ENCODE data around the gene PSAT1. TPM values are rescaled to one million over a fixed set of nuclear protein-coding genes. Genes with fewer than 3 reads are reported as not detected.

PSAT1 gene
- total RNA-seq, 2 donors from 2014 or later: 21.8 to 49.3 TPM

DNA sequence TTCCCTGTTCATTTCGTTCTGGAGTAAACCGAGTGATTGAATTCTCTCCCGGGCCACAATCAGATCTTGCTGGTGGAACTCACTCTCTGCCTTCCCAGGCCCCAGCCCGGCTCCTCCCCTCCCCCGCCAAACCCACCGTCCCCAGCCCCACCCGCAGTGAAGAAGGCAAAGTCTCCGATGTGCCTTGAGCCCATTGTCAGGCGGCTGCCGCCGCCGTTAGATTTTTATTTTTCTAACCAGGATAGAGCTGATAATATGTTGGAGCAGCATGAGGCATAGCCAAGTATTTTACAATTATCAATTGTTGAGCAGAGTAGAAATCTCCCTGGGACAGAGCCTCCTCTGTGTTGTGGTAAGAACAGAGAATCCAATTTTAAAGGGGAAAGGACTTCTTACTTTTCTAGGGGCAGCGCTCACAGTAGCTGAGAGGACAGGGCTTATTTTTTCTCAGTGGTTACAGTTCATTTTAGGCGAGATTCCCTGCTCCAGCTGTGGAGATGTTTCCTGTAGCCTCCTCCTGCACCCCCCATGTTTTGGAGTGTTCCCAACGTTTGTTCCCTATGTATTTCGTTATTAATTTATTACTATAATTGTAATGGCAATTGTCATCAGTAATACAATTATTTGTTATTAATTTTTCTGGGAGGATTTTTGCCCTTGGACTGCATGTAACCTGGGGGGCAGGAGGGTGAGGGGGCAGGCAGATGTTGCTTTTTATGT is 1.3 kb downstream of the PSAT1 start:
- DNase-seq (no peak), ATAC-seq (no peak)
- peak overlapping the region; percentile 57 to 85 (median 78) for H3K27ac ChIP-seq
- TF ChIP-seq, protein P1, sequence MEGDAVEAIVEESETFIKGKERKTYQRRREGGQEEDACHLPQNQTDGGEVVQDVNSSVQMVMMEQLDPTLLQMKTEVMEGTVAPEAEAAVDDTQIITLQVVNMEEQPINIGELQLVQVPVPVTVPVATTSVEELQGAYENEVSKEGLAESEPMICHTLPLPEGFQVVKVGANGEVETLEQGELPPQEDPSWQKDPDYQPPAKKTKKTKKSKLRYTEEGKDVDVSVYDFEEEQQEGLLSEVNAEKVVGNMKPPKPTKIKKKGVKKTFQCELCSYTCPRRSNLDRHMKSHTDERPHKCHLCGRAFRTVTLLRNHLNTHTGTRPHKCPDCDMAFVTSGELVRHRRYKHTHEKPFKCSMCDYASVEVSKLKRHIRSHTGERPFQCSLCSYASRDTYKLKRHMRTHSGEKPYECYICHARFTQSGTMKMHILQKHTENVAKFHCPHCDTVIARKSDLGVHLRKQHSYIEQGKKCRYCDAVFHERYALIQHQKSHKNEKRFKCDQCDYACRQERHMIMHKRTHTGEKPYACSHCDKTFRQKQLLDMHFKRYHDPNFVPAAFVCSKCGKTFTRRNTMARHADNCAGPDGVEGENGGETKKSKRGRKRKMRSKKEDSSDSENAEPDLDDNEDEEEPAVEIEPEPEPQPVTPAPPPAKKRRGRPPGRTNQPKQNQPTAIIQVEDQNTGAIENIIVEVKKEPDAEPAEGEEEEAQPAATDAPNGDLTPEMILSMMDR (IDR thresholded peaks at IDR 0.05): no peak
- no peak for TF ChIP-seq POLR2A (IDR thresholded peaks at IDR 0.05)
- peaks cover 66% of the 10 kb centered on the region for H3K4me1 ChIP-seq
- no peaks in the 10 kb centered on the region for H3K27me3 ChIP-seq
- H3K36me3 ChIP-seq (replicated peaks in 1 of 2; ENCODE audit: insufficient read depth in 1 of 2, low read depth in 2 of 2): no peaks in the 10 kb centered on the region
- WGBS, 2 donors: 5 to 8% methylated on average over 13 to 16 of the region's 16 CpGs
- H3K9me3 ChIP-seq: no peaks in the 10 kb centered on the region
- H3K4me3 ChIP-seq: peak overlapping the region; percentile 24 to 53
- intact Hi-C loops (cut with DNase I): no loop called here

DNA sequence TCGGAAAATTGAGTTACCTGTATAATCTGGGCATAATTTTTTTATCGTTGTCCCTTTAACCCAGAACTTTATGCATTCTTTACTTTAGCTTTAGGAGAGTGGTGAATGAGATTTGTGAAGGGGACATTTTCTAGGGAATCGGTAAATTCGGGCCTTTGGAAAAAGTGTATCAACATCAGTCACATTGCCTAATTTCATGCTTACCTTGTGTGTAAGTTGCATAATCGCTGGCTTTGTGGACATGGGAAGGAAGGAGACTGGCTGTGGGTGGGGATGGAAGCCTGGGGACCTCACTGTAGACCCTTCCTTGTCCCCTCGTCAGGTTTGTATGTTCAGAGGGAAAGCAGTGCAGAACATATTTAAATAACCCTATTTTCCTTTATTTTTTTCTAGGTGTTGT is 3.3 kb downstream of the PSAT1 start:
- WGBS, 2 donors: 46 to 47% methylated on average over 6 of the region's 6 CpGs
- DNase-seq (peak in 1 of 4 donors; percentile 42), ATAC-seq (no peak)
- no peaks in the 10 kb centered on the region for H3K36me3 ChIP-seq (replicated peaks in 1 of 2; ENCODE audit: insufficient read depth in 1 of 2, low read depth in 2 of 2)
- no peaks in the 10 kb centered on the region for H3K9me3 ChIP-seq
- H3K4me1 ChIP-seq: peaks cover 86% of the 10 kb centered on the region
- no peak overlapping the region for H3K4me3 ChIP-seq
- peak overlapping the region; percentile 27 to 85 (median 54) for H3K27ac ChIP-seq
- H3K27me3 ChIP-seq: no peaks in the 10 kb centered on the region
- intact Hi-C loops (cut with DNase I): no loop called here
- TF ChIP-seq POLR2A (IDR thresholded peaks at IDR 0.05): no peak
- TF ChIP-seq, protein P1 (IDR thresholded peaks at IDR 0.05): no peak

GRCh38 chr9:78301466-78301865 is 4.5 kb downstream of the PSAT1 start:
- peak overlapping the region in 3 of 4 donors; percentile 30 to 85 (median 80) for H3K27ac ChIP-seq
- no peaks in the 10 kb centered on the region for H3K9me3 ChIP-seq
- intact Hi-C loops (cut with DNase I): no loop called here
- DNase-seq (no peak), ATAC-seq (no peak)
- H3K4me1 ChIP-seq: peaks cover 86% of the 10 kb centered on the region
- no peak for TF ChIP-seq POLR2A (IDR thresholded peaks at IDR 0.05)
- TF ChIP-seq, protein P1 (IDR thresholded peaks at IDR 0.05): no peak
- no peaks in the 10 kb centered on the region for H3K36me3 ChIP-seq (replicated peaks in 1 of 2; ENCODE audit: insufficient read depth in 1 of 2, low read depth in 2 of 2)
- H3K27me3 ChIP-seq: no peaks in the 10 kb centered on the region
- 56 to 59% methylated on average over 2 of the region's 2 CpGs for WGBS, 2 donors
- H3K4me3 ChIP-seq: no peak overlapping the region

DNA sequence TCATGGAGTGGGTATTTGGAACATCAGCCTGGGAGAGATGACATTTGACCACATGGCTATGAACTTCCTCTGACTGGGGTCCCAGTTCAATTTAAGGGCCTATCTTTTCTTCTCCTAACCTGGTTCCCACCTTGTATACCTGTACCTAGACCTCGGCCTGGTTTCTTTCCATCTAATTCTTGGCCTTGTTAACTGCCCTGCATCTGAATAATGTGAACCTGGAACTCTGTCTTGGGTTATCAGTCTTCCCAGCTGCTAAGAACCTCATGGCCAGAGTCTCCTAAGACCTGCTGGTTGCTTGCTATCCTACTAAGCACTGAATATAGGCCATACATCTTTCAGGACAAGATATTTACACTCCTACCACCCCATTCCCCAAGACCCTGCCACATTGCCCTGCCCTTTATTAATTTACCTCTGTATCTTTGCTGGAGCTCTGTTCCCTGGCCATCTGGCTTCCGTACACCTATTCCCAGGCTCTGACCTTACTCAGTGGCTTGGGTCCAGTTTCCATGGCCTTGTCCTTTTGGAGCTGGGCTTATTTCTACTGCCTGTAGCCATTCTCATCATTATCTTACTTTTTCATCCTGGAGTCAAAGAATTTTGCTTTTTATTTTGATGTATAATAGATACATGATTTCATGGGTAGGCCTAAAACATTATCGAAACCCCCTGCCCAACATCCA is 6.6 kb downstream of the PSAT1 start:
- H3K9me3 ChIP-seq: no peaks in the 10 kb centered on the region
- no peak for TF ChIP-seq POLR2A (IDR thresholded peaks at IDR 0.05)
- TF ChIP-seq, protein P1 (IDR thresholded peaks at IDR 0.05): peak in 2 of 7 experiments; percentile 4 to 15
- H3K36me3 ChIP-seq (replicated peaks in 1 of 2; ENCODE audit: insufficient read depth in 1 of 2, low read depth in 2 of 2): no peaks in the 10 kb centered on the region
- DNase-seq (peak; percentile 83 to 93 (median 90)), ATAC-seq (peak; percentile 91)
- H3K27ac ChIP-seq: peak overlapping the region; percentile 70 to 85 (median 76)
- 39 to 45% methylated on average over 3 of the region's 3 CpGs for WGBS, 2 donors
- no peaks in the 10 kb centered on the region for H3K27me3 ChIP-seq
- intact Hi-C loops (cut with DNase I): no loop called here
- peaks cover 69% of the 10 kb centered on the region for H3K4me1 ChIP-seq
- no peak overlapping the region for H3K4me3 ChIP-seq
